Measurements from ENCODE around the gene IGSF8. TPM values are rescaled to one million over a fixed set of nuclear protein-coding genes. Genes with fewer than 3 reads are reported as not detected.

IGSF8 gene
- total and polyA plus RNA-seq, 2 donors (not counting 3 experiments of a cell fraction or from before 2014, with no cell fraction given), result 9.5 to 17.5 TPM

GRCh38 chr1:160108888-160109662 lies 10.7 kb upstream of the IGSF8 start:
- POLR2A ChIA-PET, result no interaction called here

More at GRCh38 chr1:160108888-160109662, 10.7 kb upstream of the IGSF8 start:
- Histone ChIP-seq H3K79me2 (ENCODE audit: control insufficient read depth, insufficient read depth, low read length) (no peaks in the 10 kb centered on the region), H3K36me3 (ENCODE audit: control insufficient read depth in 2 of 2, extremely low read depth in 1 of 2, insufficient read depth in 2 of 2, low read length in 2 of 2) (no peaks in the 10 kb centered on the region), H3K4me2 (ENCODE audit: insufficient read depth, low read length) (no peak overlapping the region), H3K4me3 (replicated peaks in 1 of 3; ENCODE audit: insufficient read depth in 1 of 3, low read depth in 1 of 3, low read length in 3 of 3) (no peak overlapping the region), H3K27me3 (ENCODE audit: control insufficient read depth in 2 of 2, insufficient read depth in 2 of 2, low read length in 2 of 2) (peaks cover 20 to 27% of the 10 kb centered on the region in 2 experiments), H3K27ac (ENCODE audit: insufficient read depth, low read depth, low read length) (no peak overlapping the region), H4K20me1 (replicated peaks; ENCODE audit: control insufficient read depth, extremely low read depth, insufficient read depth, low read length) (no peaks in the 10 kb centered on the region), H3K4me1 (ENCODE audit: control insufficient read depth, extremely low read depth, insufficient read depth, low read length) (no peaks in the 10 kb centered on the region), H2AFZ (ENCODE audit: low read depth, low read length) (no peak overlapping the region), H3K9me3 (replicated peaks; ENCODE audit: control insufficient read depth, insufficient read depth, low read length) (no peaks in the 10 kb centered on the region), H3K9me1 (replicated peaks; ENCODE audit: control insufficient read depth, extremely low read depth, insufficient read depth, low read length) (no peaks in the 10 kb centered on the region), H3K9ac (replicated peaks; ENCODE audit: extremely low read depth, insufficient read depth, low read length) (no peak overlapping the region)
- dilution Hi-C loops (cut with MboI; ENCODE audit: extremely low pct_ligation_motif_present, low sequenced_read_pairs), result no loop called here
- BruUV-seq (replicated peaks), result no TSS peak
- intact Hi-C loops (cut with micrococcal nuclease), result loop anchor here (10.0 kb wide), 1 partner anchor 496 kb away; no protein-coding TSS in a partner anchor
- TF ChIP-seq MAX (IDR thresholded peaks at IDR 0.05; ENCODE audit: insufficient read depth, insufficient read length), result no peak
- peak; percentile 55 to 58 for TF ChIP-seq CTCF (IDR thresholded peaks at IDR 0.05; ENCODE audit: extremely low read depth in 1 of 2, insufficient read depth in 1 of 2, low read depth in 1 of 2, low read length in 2 of 2)
- CTCF ChIA-PET, result interaction anchor here (0.7 to 4.5 kb wide), 19 partner anchors 8 to 270 kb away, joined by 3 to 48 read pairs (median 3); partner anchors contain the start of gene CASQ1
- FAIRE-seq, result peak; percentile 72
- DNase-seq (ENCODE audit: low read depth, low spot score), result peak; percentile 34
